MCF 10A (cell line): ENCODE results near the gene NWD2. TPM values are rescaled to one million over a fixed set of nuclear protein-coding genes. Genes with fewer than 3 reads are reported as not detected.

Source experiments
- BruUV-seq: library from RNA; stranded (reverse); fragments of 400-500 nt; replicated peaks from 2 replicates; lab custom pipeline; 2021; lab: Mats Ljungman, UMichigan
- CTCF ChIA-PET: fragments of 300-600 bp; sonication (Branson Sonifier 250); formaldehyde crosslinking; extraction: SDS; loops from one replicate; lab custom pipeline; 2021; ENCODE audit warnings: antibody characterized with exemption, inconsistent platforms; lab: Yijun Ruan, JAX
- POLR2A ChIA-PET: fragments of 300-600, 350-650 bp; sonication (Branson Sonifier 250); formaldehyde crosslinking; extraction: SDS; loops from one replicate; lab custom pipeline; 2020; ENCODE audit warnings: antibody characterized with exemption, inconsistent platforms; lab: Yijun Ruan, JAX
- DNase-seq: peaks from one replicate; pipeline ENCODE4 v3.0.0-alpha.2; 2018; ENCODE audit not compliant: unreplicated experiment
- H3K27ac Mint-ChIP-seq: one replicate; pipeline ENCODE4 v1.8.0; 2022; ENCODE audit warnings: mild to moderate bottlenecking, low read depth, mixed read lengths; ENCODE audit not compliant: unreplicated experiment
- H3K27me3 Mint-ChIP-seq: one replicate; pipeline ENCODE4 v1.8.0; 2022; ENCODE audit warnings: mixed read lengths; ENCODE audit not compliant: insufficient read depth, unreplicated experiment
- H3K36me3 Mint-ChIP-seq: one replicate; pipeline ENCODE4 v1.8.0; 2022; ENCODE audit warnings: mild to moderate bottlenecking, moderate library complexity, mixed read lengths; ENCODE audit not compliant: insufficient read depth, unreplicated experiment
- H3K4me1 Mint-ChIP-seq: one replicate; pipeline ENCODE4 v1.8.0; 2022; ENCODE audit warnings: mixed read lengths; ENCODE audit not compliant: insufficient read depth, unreplicated experiment
- H3K4me3 Mint-ChIP-seq: one replicate; pipeline ENCODE4 v1.8.0; 2022; ENCODE audit warnings: mild to moderate bottlenecking, moderate library complexity, mixed read lengths; ENCODE audit not compliant: unreplicated experiment
- H3K9me3 Mint-ChIP-seq: one replicate; pipeline ENCODE4 v1.8.0; 2022; ENCODE audit warnings: mixed read lengths; ENCODE audit not compliant: unreplicated experiment
- CTCF ChIP-seq: fragments of 200-600 bp; IDR thresholded peaks from one replicate; pipeline ENCODE4 v1.8.0; 2022; ENCODE audit warnings: antibody characterized with exemption, mild to moderate bottlenecking; ENCODE audit not compliant: unreplicated experiment
- intact Hi-C: fragments of 100-400 bp; cut with micrococcal nuclease; formaldehyde crosslinking; loops from 2 replicates; pipeline ENCODE4 v1.14.1; 2022
- total RNA-seq: library from RNA; stranded (reverse); gene quantifications from 2 replicates; pipeline ENCODE4 v1.2.3, GENCODE V29; 2022

Gene NWD2
- total RNA-seq, 1 experiment from 2014 or later = not detected

DNA sequence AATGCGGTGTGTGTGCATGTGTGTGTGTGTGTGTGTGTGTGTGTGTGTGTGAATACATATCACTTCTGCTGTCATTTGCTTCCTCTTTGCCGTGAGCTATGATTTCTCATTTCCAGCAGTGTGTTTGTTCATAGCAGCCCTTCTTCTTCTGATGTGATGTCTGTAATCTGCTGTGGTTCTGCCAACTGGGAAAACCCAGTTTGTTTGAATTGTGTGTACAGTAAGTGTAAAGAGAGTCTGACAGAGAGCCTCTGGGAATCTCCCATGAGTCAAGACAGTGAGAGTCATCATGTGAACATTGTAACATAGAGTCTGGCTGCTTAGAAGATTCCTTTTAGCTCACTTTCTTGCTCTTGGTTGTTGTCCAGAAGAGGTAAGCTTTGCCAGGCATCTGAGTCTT lies 8.4 kb upstream of the NWD2 start:
- no peaks in the 10 kb centered on the region for H3K4me1 Mint-ChIP-seq
- no peak for TF ChIP-seq CTCF
- no peaks in the 10 kb centered on the region for H3K9me3 Mint-ChIP-seq
- H3K27ac Mint-ChIP-seq = no peak overlapping the region
- H3K27me3 Mint-ChIP-seq = no peaks in the 10 kb centered on the region
- intact Hi-C loops = no loop called here
- peak; percentile 33 for DNase-seq
- CTCF ChIA-PET = interaction anchor here (1.1 kb wide), 1 partner anchor 306 kb away, joined by 3 read pairs; no protein-coding TSS in a partner anchor
- BruUV-seq = no TSS peak
- H3K36me3 Mint-ChIP-seq = no peaks in the 10 kb centered on the region
- no peak overlapping the region for H3K4me3 Mint-ChIP-seq
- POLR2A ChIA-PET = no interaction called here

- BruUV-seq = no TSS peak
- no peaks in the 10 kb centered on the region for H3K4me1 Mint-ChIP-seq
- no peak for DNase-seq
- H3K4me3 Mint-ChIP-seq = no peak overlapping the region
- TF ChIP-seq CTCF = no peak
- H3K9me3 Mint-ChIP-seq = no peaks in the 10 kb centered on the region
- H3K27me3 Mint-ChIP-seq = peaks cover 18% of the 10 kb centered on the region
- CTCF ChIA-PET = interaction anchor here (0.6 kb wide), 1 partner anchor 426 kb away, joined by 3 read pairs; no protein-coding TSS in a partner anchor
- H3K27ac Mint-ChIP-seq = no peak overlapping the region
- intact Hi-C loops = no loop called here
- H3K36me3 Mint-ChIP-seq = no peaks in the 10 kb centered on the region
- POLR2A ChIA-PET = no interaction called here
Observed at GRCh38 chr4:37241647-37242046, 2.9 kb upstream of the NWD2 start.

- no TSS peak for BruUV-seq
- DNase-seq = no peak
- Mint-ChIP-seq H3K36me3 (no peaks in the 10 kb centered on the region), H3K9me3 (no peaks in the 10 kb centered on the region), H3K27ac (no peak overlapping the region), H3K4me3 (no peak overlapping the region), H3K27me3 (peaks cover 18% of the 10 kb centered on the region), H3K4me1 (peaks cover 6% of the 10 kb centered on the region)
- ChIA-PET POLR2A (interaction anchor here (0.7 kb wide), 1 partner anchor 177 kb away, joined by 3 read pairs; no protein-coding TSS in a partner anchor), CTCF (interaction anchor here (0.7 kb wide), 2 partner anchors 55 to 141 kb away, joined by 3 to 4 read pairs; no protein-coding TSS in a partner anchor)
- intact Hi-C loops = no loop called here
- peak; percentile 16 for TF ChIP-seq CTCF
Observed at GRCh38 chr4:37243051-37243450, 1.5 kb upstream of the NWD2 start.

- Mint-ChIP-seq H3K27ac (no peak overlapping the region), H3K27me3 (peaks cover 18% of the 10 kb centered on the region), H3K9me3 (no peaks in the 10 kb centered on the region), H3K4me1 (peaks cover 6% of the 10 kb centered on the region), H3K4me3 (peak overlapping the region; percentile 10), H3K36me3 (no peaks in the 10 kb centered on the region)
- no peak for DNase-seq
- intact Hi-C loops = no loop called here
- ChIA-PET POLR2A (interaction anchor here (0.6 kb wide), 1 partner anchor 823 kb away, joined by 3 read pairs; no protein-coding TSS in a partner anchor), CTCF (no interaction called here)
- BruUV-seq = no TSS peak
- no peak for TF ChIP-seq CTCF
Observed at GRCh38 chr4:37243722-37244582, 591 bp upstream of the NWD2 start.
